GM11168 (cell line): ENCODE data around the gene ZFAND3.

Experiments used
- in situ Hi-C: fragments of 300-500 bp; cut with MboI; formaldehyde crosslinking; loops from one replicate; pipeline ENCODE4 v1.12.0; 2022; ENCODE audit warnings: low sequenced_read_pairs; ENCODE audit not compliant: unreplicated experiment

ZFAND3 gene

GRCh38 chr6:37826188-37826587, 6.7 kb downstream of the ZFAND3 start:
- in situ Hi-C loops: no loop called here

DNA sequence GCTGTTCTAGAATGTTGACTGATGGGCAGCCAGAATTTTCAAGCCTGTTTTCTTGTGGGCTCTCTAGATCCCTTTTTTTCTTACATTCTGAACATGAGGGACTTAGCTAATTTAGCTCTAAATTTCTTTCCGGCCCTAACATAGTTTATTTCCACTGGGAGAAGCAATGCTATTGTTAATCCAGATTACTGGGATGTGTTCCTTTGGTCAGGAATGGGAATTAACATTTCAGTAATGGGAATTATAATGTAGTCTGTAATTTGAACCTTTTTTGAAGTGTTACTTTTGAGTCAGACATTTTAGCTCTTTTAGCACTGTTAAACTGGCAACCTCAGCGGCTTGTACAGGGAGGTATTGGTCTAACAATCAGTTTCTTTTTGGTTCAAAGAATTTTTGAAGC, 7.5 kb downstream of the ZFAND3 start:
- in situ Hi-C loops: no loop called here

DNA sequence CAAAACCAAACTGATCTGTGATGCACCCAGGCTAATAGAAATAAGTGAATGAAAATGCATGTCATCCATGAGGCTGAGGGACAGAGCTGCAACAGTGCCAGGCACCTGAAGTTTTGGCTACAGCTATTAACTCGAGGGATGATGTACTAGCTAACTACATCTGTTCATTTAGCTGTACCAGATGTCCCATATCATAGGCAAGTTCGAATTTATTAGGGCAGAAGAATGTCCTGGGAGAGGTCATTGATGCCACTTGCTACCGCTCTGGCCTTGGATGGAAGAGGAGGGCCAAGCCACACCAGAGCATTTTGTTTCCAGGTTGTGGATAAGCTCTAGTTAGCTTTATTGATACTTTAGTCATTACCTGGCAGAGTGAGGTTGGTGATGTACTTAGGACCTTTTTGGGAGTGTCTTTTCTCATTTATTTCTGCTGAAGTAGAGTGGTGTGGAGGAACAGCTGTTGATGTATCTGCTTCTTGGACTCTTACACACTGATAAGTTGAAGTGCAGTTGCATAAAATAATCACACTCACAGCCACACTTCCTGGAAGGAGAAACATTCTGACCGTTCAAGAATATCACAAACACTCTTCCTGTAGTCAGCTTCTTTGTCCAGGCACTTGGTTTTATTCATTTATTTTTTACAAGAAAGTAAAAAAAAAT, 8.2 kb downstream of the ZFAND3 start:
- in situ Hi-C loops: no loop called here

DNA sequence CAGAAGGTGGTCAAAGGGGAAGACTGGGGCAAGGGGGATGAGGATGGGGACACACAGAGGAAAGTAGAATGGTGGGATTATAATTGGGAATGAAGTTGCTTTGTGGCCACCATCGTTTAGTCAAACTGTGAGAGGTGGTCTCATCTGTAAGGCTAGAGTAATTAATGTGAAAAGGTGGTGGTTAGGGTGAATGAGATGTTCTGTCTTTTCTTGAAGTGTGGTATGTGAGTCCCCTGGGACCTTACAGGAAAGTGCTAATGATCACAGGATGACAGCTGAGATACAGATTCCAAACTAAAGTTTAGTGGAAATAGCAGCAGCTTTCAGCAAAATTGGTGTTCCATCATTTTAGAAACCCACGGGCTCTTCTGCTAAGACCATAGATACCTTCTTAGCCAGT, 10.7 kb downstream of the ZFAND3 start:
- in situ Hi-C loops: no loop called here

DNA sequence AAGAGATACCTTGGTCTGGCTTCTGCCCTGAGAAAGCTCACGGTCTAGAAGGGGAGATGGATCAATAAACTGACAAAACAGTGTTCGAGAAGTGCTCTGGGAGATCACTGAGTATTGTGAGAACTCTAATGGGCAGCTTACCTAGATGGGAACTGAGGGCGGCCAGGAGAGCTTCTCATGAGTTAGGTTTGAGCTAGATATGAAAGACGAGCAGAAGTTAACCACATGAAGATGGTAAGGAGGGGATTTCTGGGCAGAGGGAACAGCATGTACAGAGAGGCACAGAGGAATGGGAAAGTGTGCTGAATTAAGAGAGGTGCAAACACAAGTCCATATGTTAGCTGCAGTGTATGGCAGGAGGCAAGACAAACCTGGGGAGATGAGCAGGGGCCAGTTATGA, 11.9 kb downstream of the ZFAND3 start:
- in situ Hi-C loops: no loop called here

GRCh38 chr6:37835923-37836322, 16.4 kb downstream of the ZFAND3 start:
- in situ Hi-C loops: no loop called here

DNA sequence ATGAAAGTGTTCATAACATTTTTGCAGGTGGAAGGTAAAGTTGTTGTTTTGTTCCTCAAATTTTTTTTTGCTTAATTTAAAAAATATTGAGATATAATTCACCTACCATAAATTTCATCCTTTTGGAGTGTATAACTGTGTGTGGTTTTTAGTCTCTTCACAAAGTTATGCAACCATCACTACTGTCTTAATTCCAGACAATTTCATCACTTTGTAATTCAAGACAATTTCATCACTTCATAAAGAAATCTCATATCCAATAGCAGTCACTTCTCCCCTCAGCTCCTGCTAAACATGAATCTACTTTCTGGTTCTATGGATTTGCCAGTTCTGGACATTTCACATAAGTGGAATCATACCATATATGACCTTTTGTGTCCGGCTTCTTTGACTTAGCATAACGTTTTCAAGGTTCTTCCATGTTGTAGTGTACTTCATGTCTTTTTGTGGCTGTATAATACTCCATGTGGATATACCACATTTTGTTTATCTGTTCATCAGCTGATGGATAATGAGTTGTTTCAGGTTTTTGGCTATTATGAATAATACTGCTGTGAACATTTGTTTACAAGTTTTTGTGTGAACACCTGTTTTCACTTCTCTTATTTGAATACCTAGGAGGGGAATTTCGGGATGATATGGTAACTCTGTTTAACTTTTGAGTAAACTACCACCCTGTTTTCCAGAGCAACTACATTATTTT, 18.8 kb downstream of the ZFAND3 start:
- in situ Hi-C loops: no loop called here

DNA sequence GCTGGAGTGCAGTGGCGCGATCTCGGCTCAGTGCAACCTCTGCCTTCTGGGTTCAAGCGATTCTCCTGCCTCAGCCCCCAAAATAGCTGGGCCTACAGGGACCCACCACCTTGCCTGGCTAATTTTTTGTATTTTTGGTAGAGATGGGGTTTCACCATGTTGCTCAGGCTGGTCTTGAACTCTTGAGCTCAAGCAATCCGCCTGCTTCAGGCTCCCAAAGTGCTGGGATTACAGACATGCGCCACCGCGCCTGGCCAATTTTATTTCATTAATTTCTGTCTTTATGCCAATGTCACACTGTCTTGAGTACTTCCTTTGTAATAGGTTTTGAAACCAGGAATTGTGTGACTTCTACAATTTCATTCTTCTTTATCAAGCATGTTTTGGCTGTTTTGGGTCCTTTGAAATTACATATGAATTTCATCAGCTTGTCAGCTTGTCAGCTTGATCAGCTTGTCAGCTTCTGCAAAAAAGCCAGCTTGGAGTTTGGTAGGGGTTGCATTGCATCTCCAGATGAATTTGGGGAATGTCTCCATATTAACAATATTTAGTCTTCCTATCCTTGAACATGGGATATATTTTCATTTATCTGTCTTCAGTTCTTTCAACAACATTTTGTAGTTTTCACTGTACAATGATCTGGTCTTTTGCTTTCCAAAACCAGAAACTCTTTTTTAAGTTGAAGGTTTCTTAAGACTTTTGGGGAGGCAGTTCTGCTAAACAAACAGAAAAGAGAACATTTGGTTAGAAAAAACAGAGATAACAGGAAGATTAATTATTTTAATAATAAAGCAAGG, 20.8 kb downstream of the ZFAND3 start:
- in situ Hi-C loops: no loop called here

DNA sequence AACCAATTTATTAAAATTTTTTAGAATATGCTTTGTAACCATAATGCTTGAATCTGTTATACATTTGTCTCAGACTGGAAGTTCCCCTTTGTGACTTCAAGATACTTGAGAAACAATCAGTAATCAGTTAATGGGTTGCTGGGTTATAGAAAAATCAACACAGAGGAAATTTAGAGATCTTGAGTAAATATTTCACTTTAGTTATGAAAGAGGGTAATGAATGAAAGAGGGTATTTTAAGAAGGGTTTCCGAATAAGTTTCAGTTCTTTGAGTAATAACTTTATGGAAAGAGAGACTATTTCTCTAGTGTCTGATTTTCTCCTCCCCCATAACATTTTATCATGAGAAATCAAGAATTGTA, 21.4 kb downstream of the ZFAND3 start:
- in situ Hi-C loops: no loop called here

- in situ Hi-C loops: no loop called here
These were observed 25.7 kb downstream of the ZFAND3 start for GRCh38 chr6:37845026-37845911.

- in situ Hi-C loops: no loop called here
These were observed 26.4 kb downstream of the ZFAND3 start for GRCh38 chr6:37845930-37846329.

DNA sequence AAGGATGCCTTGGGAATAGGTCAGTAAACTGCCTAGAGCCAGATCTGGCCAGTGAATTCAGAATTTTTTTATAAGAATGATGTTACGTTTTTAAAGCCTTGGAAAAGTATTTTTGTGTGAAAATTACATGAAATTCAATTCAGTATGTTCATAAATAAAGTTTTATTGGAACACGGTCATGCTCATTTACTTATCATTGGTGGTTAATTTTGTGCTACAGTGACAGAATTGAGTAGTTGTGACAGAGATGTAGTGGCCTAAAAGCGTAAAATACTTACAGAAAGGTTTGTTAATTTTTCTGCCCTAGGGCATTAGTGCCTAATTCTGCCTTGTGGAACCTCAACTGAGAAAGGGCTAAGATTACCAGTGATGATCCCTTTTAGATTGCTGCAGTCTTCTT, 28.2 kb downstream of the ZFAND3 start:
- in situ Hi-C loops: no loop called here

GRCh38 chr6:37848371-37848770, 28.8 kb downstream of the ZFAND3 start:
- in situ Hi-C loops: no loop called here

- in situ Hi-C loops: no loop called here
These were observed 30.7 kb downstream of the ZFAND3 start for GRCh38 chr6:37850260-37850659.

- in situ Hi-C loops: no loop called here
These were observed 31.3 kb downstream of the ZFAND3 start for GRCh38 chr6:37850728-37851285.

- in situ Hi-C loops: no loop called here
These were observed 32.5 kb downstream of the ZFAND3 start for GRCh38 chr6:37851997-37852524.

DNA sequence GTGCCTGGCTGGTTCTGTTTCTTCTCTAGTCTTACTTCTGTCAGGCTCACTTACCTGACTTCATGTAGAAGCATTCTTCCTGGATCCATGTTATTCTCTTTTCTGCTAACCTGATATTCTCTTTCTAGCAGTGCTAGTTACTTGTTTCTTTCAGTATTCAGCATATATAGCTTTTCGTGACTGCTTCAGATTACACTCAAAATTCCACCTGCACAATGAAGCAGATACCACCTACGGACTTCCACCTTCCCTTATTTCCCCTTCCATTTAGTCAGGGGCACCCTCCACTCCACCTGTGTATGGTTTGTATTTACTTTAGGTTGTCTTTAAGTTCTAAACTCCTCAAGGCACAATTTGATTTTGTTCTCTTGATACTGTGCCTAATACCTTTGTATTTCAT, 36.8 kb downstream of the ZFAND3 start:
- in situ Hi-C loops: no loop called here

- in situ Hi-C loops: no loop called here
These were observed 38.8 kb downstream of the ZFAND3 start for GRCh38 chr6:37858363-37858762.

GRCh38 chr6:37860226-37860839, 40.8 kb downstream of the ZFAND3 start:
- in situ Hi-C loops: no loop called here
